HEK293T (cell line): ENCODE results near the gene PARP4.

Source experiments
- CTCF ChIA-PET: fragments of 350-600 bp; formaldehyde crosslinking; extraction: SDS; loops from one replicate; lab custom pipeline; 2021; ENCODE audit warnings: antibody characterized with exemption, inconsistent platforms; lab: Yijun Ruan, JAX
- POLR2A ChIA-PET: fragments of 350-600 bp; formaldehyde crosslinking; extraction: SDS; loops from one replicate; lab custom pipeline; 2020; ENCODE audit warnings: antibody characterized with exemption, inconsistent platforms; lab: Yijun Ruan, JAX
- DNase-seq: peaks from one replicate; pipeline ENCODE4 v3.0.0; 2012; ENCODE audit warnings: mixed read lengths; ENCODE audit errors: extremely low spot score
- ARNT ChIP-seq: fragments of 450-650 bp; IDR thresholded peaks from 2 replicates; pipeline ENCODE4 v1.6.1; 2017; ENCODE audit warnings: mild to moderate bottlenecking
- BHLHE40 ChIP-seq: fragments of 450-650 bp; IDR thresholded peaks from 2 replicates; pipeline ENCODE4 v1.6.1; 2016; ENCODE audit warnings: mild to moderate bottlenecking, moderate library complexity, borderline replicate concordance
- CTBP1 ChIP-seq: fragments of 450-650 bp; IDR thresholded peaks from 2 replicates; pipeline ENCODE4 v1.6.1; 2016; ENCODE audit warnings: borderline replicate concordance
- ELF4 ChIP-seq: fragments of 450-650 bp; IDR thresholded peaks from 2 replicates; pipeline ENCODE4 v1.6.1; 2017; ENCODE audit warnings: antibody characterized with exemption
- FOXA1 ChIP-seq: fragments of 450-650 bp; IDR thresholded peaks from 2 replicates; pipeline ENCODE4 v1.6.1; 2016; ENCODE audit warnings: mild to moderate bottlenecking
- FOXK2 ChIP-seq: fragments of 450-650 bp; IDR thresholded peaks from 2 replicates; pipeline ENCODE4 v1.6.1; 2016; ENCODE audit warnings: mild to moderate bottlenecking
- FOXM1 ChIP-seq: fragments of 450-650 bp; IDR thresholded peaks from 2 replicates; pipeline ENCODE4 v1.6.1; 2017; ENCODE audit warnings: mild to moderate bottlenecking, borderline replicate concordance
- HDGF ChIP-seq: fragments of 450-650 bp; IDR thresholded peaks from 2 replicates; pipeline ENCODE4 v1.6.1; 2017; ENCODE audit warnings: antibody characterized with exemption, borderline replicate concordance
- L3MBTL2 ChIP-seq: fragments of 450-650 bp; conservative IDR thresholded peaks from 2 replicates; pipeline ENCODE4 v1.6.1; 2016; ENCODE audit warnings: mild to moderate bottlenecking
- LEF1 ChIP-seq: fragments of 450-650 bp; IDR thresholded peaks from 2 replicates; pipeline ENCODE4 v1.6.1; 2017; ENCODE audit warnings: mild to moderate bottlenecking, borderline replicate concordance
- NFRKB ChIP-seq: fragments of 450-650 bp; IDR thresholded peaks from 2 replicates; pipeline ENCODE4 v1.6.1; 2016; ENCODE audit warnings: mild to moderate bottlenecking, moderate library complexity
- SP1 ChIP-seq: fragments of 450-650 bp; IDR thresholded peaks from 2 replicates; pipeline ENCODE4 v1.6.1; 2017
- SUZ12 ChIP-seq: fragments of 450-650 bp; IDR thresholded peaks from 2 replicates; pipeline ENCODE4 v1.6.1; 2016; ENCODE audit warnings: mild to moderate bottlenecking
- TARDBP ChIP-seq: fragments of 450-650 bp; IDR thresholded peaks from 2 replicates; pipeline ENCODE4 v1.6.1; 2016
- ZNF384 ChIP-seq: fragments of 450-650 bp; IDR thresholded peaks from 2 replicates; pipeline ENCODE4 v1.6.1; 2016
- TF ChIP-seq, protein P1 (sequence below): fragments of 450-650 bp; IDR thresholded peaks from 2 replicates; pipeline ENCODE4 v1.6.1; 2016

PARP4 gene

GRCh38 chr13:24463078-24463477 lies 49.5 kb downstream of the PARP4 start:
- ChIA-PET CTCF (no interaction called here), POLR2A (no interaction called here)
- DNase-seq = no peak
- no peak for TF ChIP-seq FOXA1
- no peak for TF ChIP-seq ZNF384
- no peak for TF ChIP-seq ELF4
- no peak for TF ChIP-seq FOXK2
- TF ChIP-seq ARNT = no peak
- TF ChIP-seq, protein P1, sequence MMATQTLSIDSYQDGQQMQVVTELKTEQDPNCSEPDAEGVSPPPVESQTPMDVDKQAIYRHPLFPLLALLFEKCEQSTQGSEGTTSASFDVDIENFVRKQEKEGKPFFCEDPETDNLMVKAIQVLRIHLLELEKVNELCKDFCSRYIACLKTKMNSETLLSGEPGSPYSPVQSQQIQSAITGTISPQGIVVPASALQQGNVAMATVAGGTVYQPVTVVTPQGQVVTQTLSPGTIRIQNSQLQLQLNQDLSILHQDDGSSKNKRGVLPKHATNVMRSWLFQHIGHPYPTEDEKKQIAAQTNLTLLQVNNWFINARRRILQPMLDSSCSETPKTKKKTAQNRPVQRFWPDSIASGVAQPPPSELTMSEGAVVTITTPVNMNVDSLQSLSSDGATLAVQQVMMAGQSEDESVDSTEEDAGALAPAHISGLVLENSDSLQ = no peak
- no peak for TF ChIP-seq SUZ12
- TF ChIP-seq CTBP1 = no peak
- no peak for TF ChIP-seq LEF1
- no peak for TF ChIP-seq HDGF
- no peak for TF ChIP-seq NFRKB

DNA sequence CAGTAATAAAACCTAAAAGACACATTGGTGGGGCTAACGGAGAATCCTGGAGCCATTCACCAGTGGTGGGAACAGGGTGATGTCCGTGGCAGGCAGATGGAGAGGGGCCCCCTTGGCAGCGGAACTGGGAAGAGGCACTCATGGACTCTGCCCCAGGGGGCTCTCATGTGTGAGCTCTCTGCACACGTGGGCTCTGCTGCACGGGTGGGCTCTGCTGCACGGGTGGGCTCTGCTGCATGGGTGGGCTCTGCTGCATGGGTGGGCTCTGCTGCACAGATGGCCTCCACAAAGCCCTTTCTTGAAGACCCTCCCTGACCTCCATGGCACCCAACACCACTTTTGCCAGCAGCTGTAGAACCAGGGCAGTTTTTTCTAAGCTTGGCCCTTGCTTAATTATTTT lies 52.3 kb downstream of the PARP4 start:
- ChIA-PET POLR2A (no interaction called here), CTCF (no interaction called here)
- DNase-seq = no peak
- TF ChIP-seq FOXA1 (no peak), LEF1 (no peak), ELF4 (no peak), L3MBTL2 (no peak), ARNT (no peak), FOXK2 (no peak), NFRKB (no peak), CTBP1 (no peak), HDGF (no peak), TARDBP (no peak), BHLHE40 (no peak), ZNF384 (no peak)
- TF ChIP-seq, protein P1 = no peak

DNA sequence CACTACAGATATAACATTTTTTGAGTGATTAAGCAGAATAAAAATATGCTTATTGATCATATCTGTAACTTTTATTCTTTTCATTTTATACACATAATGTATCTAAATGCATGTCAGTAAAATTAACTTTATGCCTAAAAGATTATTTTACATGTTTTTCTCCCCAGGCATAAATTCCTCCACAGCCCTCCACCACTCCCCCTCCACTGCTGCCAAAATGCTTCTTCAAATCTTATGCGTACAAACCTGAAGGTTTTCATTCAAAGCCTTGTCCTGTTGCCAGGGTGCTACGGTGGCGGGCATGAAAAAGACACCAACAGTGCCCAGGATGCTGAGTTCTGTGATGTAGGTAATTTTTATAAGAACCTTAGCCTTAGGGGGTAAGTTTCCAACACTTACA lies 52.9 kb downstream of the PARP4 start:
- ChIA-PET POLR2A (no interaction called here), CTCF (no interaction called here)
- no peak for DNase-seq
- TF ChIP-seq ARNT (no peak), HDGF (no peak), BHLHE40 (no peak), LEF1 (no peak), FOXK2 (no peak), SUZ12 (no peak), ZNF384 (no peak), ELF4 (no peak)
- TF ChIP-seq, protein P1 = no peak

GRCh38 chr13:24459234-24459633 lies 53.3 kb downstream of the PARP4 start:
- no peak for TF ChIP-seq ELF4
- no peak for TF ChIP-seq BHLHE40
- ChIA-PET CTCF (no interaction called here), POLR2A (no interaction called here)
- no peak for DNase-seq

DNA sequence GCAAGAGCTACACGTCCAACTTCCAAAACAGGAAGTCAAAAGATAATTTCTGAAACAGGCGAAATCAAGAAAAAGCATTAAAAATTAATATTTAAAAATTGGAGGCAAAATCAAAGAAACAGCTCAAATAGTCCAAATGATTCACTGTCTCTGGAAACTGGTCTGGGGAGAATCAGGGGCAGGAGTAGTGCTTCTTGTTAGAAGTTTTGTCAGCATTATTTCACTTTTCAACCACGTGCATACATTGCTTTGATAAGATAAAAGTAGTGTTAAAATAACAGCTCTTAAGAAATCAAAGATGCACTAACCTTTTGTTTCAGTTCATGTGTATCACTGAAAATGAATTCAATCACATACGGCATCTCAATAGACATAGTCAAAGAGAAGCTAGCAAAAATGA lies 53.8 kb downstream of the PARP4 start:
- no peak for DNase-seq
- ChIA-PET POLR2A (no interaction called here), CTCF (no interaction called here)
- TF ChIP-seq HDGF = no peak
- TF ChIP-seq L3MBTL2 = no peak
- TF ChIP-seq TARDBP = no peak
- no peak for TF ChIP-seq CTBP1
- no peak for TF ChIP-seq LEF1

GRCh38 chr13:24456396-24456795 lies 56.2 kb downstream of the PARP4 start:
- POLR2A ChIA-PET = no interaction called here
- TF ChIP-seq NFRKB = no peak
- TF ChIP-seq FOXA1 = no peak
- TF ChIP-seq HDGF = no peak
- no peak for TF ChIP-seq ARNT
- no peak for TF ChIP-seq FOXK2
- no peak for TF ChIP-seq FOXM1
- no peak for TF ChIP-seq CTBP1
- TF ChIP-seq ELF4 = no peak
- TF ChIP-seq LEF1 = no peak
- no peak for TF ChIP-seq BHLHE40
- no peak for TF ChIP-seq SP1
- TF ChIP-seq L3MBTL2 = no peak
- TF ChIP-seq TARDBP = no peak
- TF ChIP-seq, protein P1 = no peak
- no peak for TF ChIP-seq SUZ12
- no peak for TF ChIP-seq ZNF384
- DNase-seq = no peak
- CTCF ChIA-PET = no interaction called here

DNA sequence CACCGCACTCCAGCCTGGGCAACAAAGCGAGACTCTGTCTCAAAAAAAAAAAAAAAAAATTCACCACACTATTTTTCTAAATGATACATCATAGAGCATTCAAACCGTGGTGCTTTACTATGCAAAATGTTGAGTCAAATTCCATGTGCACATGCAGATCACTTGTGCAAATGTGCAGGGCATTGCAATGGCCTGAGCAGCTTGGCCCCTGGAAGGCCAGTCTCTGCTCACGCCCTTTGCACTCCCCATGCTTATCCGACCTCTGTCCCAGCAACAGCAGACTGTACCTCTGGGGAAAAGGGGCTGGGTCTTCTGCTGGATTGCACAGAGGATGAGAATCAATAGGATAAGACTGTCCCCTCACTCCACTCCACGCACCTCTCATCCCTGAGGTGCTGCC lies 58.5 kb downstream of the PARP4 start:
- TF ChIP-seq, protein P1 = no peak
- POLR2A ChIA-PET = no interaction called here
- no peak for DNase-seq
- CTCF ChIA-PET = no interaction called here
